OCI-LY7 (cell line): ENCODE measurements around the gene PLEKHG4.

ENCODE experiments used
- EZH2phosphoT487 ChIP-seq: fragments of 200-600 bp; sonication (generic); IDR thresholded peaks from 2 replicates; pipeline ENCODE4 v1.6.1; 2018; ENCODE audit warnings: low read depth, borderline replicate concordance, mild to moderate bottlenecking, mixed run types, antibody characterized with exemption, low read length, moderate library complexity, mixed read lengths
- TF ChIP-seq, protein P1 (sequence below): fragments of 200-600 bp; sonication (generic); conservative IDR thresholded peaks from 2 replicates; pipeline ENCODE4 v1.5.1; 2014; ENCODE audit warnings: mild to moderate bottlenecking, antibody characterized with exemption, low read length, moderate library complexity, mixed read lengths

DNA sequence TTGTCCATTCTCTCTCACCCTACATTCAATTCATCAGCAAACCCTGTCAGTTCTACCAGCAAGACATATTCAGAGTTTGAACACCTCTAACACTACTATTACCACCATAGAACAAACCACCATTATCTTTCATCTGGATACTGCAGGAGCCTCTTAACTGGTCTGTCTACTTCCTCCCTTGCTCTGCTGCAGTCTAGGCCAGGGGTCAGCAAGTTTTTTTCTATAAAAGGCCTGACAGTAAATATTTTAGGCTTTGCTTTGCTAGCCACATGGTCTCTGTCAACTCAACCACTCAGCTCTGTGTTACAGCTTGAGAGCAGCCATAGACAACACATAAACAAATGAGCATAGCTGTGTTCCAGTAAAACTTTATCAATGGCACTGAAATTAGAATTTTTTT, 33.4 kb downstream of the PLEKHG4 start:
- TF ChIP-seq, protein P1, sequence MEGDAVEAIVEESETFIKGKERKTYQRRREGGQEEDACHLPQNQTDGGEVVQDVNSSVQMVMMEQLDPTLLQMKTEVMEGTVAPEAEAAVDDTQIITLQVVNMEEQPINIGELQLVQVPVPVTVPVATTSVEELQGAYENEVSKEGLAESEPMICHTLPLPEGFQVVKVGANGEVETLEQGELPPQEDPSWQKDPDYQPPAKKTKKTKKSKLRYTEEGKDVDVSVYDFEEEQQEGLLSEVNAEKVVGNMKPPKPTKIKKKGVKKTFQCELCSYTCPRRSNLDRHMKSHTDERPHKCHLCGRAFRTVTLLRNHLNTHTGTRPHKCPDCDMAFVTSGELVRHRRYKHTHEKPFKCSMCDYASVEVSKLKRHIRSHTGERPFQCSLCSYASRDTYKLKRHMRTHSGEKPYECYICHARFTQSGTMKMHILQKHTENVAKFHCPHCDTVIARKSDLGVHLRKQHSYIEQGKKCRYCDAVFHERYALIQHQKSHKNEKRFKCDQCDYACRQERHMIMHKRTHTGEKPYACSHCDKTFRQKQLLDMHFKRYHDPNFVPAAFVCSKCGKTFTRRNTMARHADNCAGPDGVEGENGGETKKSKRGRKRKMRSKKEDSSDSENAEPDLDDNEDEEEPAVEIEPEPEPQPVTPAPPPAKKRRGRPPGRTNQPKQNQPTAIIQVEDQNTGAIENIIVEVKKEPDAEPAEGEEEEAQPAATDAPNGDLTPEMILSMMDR = no peak
- no peak for TF ChIP-seq EZH2phosphoT487
